ENCODE results near the gene CLCN7.
"Not testable (repeated sequence)": the region's sequence is repeated elsewhere in the genome, so short reads cannot be mapped to it uniquely, and the experiment has no call there.

CLCN7 gene

GRCh38 chr16:1487395-1488053 lies 12.7 kb upstream of the CLCN7 start:
- DNase-seq (ENCODE audit: low spot score), result no peak

DNA sequence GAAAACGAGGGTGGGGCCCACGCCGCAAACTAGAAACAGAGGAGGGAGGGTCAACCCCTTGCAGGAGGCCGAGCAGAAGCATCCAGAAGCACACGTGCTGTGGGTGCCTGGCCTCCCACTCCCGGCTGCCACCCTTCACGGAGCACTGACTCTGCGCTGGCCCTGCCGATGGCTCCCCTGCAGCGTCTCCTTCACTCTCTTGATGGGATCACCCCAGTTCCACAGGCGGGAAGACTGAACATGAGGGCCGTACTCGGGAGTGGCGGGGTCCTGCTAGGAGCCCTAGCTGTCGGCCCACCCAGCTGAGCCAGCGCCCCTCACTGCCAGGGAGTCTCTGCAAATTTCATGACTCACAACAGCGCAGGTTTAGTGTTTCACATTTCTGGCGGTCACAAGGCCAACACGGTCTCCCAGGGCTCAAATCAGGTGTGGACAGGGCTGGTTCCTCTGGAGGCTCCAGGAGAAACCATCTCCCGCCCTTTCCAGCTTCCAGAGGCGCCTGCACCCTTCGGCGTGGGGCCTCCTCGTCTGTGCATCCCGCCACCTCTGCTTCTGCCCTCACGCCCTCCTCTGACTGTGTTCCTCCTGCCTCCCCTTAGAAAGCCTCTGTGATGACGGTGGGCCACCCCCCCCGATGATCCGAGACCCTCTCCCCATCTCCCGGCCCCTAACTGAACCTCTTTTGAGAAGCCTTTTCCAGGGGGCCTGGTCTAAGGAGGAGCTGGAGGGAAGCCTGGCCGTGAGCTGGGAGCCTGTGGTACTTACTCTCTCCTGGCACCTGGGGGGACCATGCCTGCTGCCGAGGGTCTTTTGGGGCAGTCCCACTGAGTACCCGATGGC lies 11.9 kb upstream of the CLCN7 start:
- no peak for DNase-seq (ENCODE audit: low spot score)

DNA sequence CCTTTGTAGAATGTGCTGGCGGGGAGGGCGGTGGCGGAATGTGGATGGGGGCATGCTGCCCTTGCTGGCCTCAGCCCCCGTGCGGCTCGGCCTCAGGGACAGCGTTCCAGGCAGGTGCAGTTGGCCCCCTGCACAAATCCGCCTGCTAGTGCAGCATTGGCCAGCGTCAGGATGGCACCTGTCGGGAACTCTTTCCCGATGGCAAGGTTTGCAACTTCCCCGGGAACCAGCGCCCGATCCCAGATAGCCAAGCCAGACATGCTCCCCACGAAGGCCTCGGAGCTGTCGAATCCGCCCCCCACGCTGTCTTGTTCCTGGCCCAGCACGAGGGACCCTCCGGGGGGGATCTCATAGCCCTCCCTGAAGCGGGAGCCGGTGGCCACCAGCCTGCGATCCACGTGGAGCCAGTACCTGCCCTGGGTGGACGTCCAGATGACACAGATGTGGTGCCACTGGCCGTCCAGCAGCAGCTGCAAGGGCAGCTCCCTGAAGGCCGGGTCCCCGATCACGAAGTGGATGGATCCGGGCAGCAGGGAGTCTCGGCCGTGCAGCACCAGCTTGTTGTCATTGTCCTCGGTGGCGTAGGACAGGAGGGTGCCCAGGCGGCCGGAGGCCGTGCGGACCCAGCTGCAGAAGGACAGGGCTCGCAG lies 11.1 kb upstream of the CLCN7 start:
- no peak for DNase-seq (ENCODE audit: low spot score)

DNA sequence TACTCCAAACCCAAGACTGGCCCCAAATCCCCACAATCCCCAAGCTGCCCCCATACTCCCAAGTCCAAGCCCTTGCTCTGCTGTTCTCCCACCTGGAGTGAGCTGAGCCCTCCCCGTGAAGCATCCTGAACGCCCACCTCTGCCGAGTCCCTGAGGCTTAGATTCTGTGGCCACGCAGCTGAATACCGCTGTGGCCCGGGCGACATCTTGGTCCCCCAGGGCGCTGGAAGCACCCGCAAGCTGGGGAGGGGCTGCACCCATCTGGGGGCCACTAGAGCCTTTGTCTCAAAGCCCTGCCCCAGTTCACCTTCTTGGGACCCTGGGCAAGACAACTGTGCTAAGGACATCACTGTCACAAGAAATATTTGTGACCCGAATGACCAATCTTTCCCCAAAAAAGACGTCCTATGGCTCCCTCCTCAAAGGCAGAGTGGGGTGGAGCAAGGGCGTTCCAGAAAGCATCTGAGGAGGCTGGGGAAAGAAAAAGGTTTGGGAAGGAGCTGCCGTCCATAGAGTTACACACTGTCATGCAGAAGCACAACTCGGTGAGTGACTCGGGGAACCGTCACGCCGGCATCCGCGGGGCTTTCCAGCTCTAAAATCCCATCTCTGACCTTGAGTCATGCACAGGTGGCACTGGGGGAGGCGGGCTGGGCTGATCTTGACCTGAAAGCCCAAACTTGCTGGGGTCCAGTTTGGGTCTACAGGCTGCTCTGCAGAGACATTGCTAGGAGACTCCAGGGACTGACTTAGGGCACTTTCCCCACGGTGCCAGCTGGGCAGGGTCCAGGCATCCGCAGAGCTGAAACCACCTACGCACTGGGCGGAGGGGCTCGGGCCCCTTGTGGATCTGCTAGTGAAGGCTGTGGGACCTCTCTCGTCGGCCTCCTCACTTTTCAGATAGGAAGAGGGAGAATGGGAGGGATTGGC lies 7.3 kb upstream of the CLCN7 start:
- DNase-seq (ENCODE audit: low spot score), result no peak

DNA sequence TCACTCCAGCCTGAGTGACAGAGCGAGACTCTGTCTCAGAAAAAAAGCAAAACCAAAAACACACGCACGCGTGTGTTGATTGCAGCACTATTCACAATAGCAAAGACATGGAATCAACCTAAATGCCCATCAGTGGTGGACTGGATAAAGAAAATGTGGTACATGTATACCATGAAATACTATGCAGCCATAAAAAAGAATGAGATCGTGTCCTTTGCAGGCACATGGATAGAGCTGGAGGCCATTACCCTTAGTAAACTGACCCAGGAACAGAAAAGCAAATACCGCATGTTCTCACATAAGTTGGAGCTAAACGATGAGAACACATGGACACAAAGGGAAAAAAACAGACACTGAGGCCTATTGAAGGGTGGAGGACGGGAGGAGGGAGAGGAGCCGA lies 4.1 kb upstream of the CLCN7 start:
- DNase-seq (ENCODE audit: low spot score), result not testable (repeated sequence)

DNA sequence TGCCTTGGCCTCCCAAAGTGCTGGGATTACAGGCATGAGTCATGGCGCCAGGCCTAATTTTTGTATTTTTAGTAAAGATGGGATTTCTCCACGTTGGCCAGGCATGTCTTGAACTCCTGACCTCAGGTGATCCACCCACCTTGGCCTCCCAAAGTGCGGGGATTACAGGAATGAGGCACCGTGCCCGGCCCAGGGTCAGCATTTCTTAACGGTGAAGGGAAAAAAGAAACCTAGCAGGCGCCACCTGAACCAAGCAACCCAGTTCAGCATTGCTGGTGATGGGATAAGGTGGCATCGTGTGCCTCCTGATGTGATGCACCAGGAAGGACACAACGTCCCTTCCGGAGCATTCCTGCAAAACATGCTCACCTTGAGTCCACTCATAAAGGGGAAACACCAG lies 2.2 kb upstream of the CLCN7 start:
- no peak for DNase-seq (ENCODE audit: low spot score)

DNA sequence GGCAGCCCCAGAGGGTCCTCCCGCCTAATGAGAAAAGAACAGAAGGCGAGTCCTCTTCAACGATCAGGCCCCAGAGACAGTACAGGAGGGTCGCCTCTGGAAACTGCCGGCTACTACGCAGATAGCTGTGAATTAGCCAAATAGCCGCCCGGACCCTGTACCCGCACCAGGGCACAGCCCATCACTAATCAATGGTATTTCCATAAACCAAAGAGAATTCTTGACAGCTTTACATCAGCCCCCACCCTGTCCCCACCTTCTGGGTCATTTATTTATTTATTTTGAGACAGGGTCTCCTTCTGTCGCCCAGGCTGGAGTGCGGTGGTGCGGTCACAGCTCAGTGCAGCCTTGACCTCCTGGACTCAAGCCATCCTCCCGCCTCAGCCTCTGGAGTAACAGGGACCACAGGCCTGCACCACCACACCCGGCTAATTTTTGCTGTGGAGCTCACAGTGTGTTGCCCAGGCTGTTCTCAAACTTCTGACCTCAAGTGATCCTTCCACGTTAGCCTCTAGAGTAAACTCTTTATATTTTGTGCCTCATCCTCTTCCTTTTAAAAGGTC lies 805 bp upstream of the CLCN7 start:
- no peak for DNase-seq (ENCODE audit: low spot score)

GRCh38 chr16:1474082-1474795 lies 589 bp downstream of the CLCN7 start:
- no peak for DNase-seq (ENCODE audit: low spot score)

GRCh38 chr16:1472974-1473373 lies 1.9 kb downstream of the CLCN7 start:
- no peak for DNase-seq (ENCODE audit: low spot score)

- DNase-seq (ENCODE audit: low spot score), result no peak
Observed at GRCh38 chr16:1471569-1472194, 3.1 kb downstream of the CLCN7 start.

DNA sequence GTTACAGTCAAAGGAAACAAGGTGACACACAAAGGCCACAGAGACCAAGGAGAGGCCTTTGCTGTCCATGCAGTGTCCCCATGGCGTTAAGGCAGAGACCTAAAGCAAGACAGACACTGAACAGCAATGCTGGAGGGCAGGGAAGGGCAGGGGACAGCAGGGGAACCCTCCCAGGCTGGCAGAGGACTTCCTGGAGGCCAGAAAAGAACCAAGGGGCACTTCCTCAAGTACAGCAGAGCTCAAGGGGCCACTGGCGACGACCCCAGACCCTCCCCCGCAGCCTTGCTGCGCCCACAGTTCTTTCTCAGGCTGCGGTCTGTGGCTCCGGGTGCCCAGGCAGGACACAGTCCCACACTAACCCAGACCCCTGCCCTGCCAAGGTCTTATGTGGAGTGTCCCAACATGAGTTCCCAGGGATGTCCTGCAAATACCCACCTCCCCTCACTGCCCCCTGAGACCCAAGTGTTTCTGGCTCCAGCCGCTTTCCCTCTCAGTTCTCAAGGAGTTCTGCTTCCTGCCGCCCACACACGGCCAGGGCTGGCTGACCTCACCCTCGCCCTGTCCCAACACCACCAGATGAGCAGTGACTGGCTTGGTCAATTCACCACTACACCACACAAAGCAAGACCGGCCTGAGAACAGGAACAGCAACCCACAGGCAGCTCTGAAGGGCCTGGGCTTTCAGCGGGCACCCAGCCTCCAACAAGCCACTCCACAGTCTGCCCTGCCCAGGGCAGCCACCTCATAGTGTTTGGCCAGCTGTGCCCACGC lies 4.2 kb downstream of the CLCN7 start:
- no peak for DNase-seq (ENCODE audit: low spot score)

DNA sequence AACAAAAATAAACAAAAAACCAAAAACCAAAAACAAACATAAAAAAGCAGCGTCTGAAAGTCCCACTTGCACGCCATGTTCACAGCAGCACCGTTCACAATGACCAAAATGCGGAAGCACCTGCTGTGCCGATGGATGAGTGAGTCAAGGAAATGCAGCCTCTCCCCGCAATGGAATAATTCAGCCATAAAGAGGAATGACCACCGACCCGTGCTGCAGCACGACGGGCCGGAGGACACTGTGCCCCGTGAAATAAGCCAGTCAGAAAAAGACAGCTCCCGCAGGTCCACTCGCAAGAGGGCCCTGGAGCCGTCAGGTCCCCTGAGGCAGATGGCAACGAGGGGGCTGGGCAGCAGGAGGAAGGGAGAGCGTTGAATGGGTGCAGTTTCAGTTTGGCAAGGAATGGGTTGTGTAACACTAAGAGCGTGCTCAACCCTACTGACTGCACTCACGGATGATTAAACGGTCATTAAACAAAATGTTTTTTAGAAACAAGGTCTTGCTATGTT lies 5.1 kb downstream of the CLCN7 start:
- DNase-seq (ENCODE audit: low spot score), result no peak

DNA sequence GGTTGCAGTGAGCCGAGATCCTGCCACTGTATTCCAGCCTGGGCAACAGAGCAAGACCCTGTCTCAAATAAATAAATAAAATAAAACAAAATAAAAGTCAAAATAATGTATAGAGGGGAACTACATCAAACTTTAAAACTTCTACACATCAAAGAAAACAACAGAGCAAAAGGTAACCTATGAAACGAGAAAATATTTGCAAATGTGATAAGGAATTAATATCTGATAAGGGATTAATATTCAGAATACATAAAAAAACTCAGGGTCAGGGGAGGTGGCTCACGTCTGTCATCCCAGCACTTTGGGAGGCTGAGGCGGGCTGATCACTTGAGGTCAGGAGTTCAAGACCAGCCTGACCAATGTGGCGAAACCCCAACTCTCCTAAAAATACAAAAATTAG lies 5.7 kb downstream of the CLCN7 start:
- DNase-seq (ENCODE audit: low spot score), result not testable (repeated sequence)

DNA sequence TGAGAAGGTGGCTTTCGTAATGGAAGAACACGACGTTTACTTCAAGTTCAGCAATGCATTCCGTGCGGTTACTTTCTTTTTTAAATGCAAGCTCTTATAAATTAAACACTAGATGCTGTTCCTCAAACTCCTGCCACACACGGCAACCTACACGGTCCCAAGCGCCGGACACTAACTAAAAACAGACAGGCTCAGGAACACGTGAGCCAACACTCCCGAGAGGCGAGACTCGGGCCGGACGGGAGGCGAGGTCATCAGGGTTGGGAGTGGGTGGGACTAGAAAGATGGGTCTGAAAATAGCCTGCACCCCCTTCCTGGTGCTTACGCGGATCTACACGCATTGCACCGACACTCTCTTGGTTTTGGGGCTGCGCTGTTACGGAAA lies 6.4 kb downstream of the CLCN7 start:
- DNase-seq (ENCODE audit: low spot score), result no peak

- DNase-seq (ENCODE audit: low spot score), result no peak
Observed at GRCh38 chr16:1466968-1467521, 7.8 kb downstream of the CLCN7 start.

DNA sequence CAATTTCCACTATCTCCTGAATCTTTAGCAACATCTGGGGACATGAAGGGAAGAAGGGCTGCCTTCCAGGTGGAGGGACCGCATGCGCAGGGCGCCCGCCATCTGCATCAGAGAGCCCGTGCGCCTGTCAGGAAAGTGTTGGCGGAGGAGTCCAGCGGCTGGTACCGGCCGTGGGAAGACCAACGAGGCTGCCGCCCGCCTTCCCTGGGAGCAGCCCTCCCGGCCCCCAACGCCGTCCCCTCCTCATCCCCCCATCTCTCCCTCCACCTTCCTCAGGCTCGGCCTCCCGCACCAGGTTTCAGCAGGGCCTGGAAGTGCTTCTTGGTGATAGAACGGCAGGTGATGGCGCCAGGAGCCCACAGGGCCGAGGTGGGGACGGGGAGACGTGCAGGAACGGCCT lies 8.8 kb downstream of the CLCN7 start:
- DNase-seq (ENCODE audit: low spot score), result no peak

GRCh38 chr16:1465567-1465915 lies 9.3 kb downstream of the CLCN7 start:
- DNase-seq (ENCODE audit: low spot score), result no peak

GRCh38 chr16:1464894-1465566 lies 9.8 kb downstream of the CLCN7 start:
- no peak for DNase-seq (ENCODE audit: low spot score)

All from pons (tissue), 1 donor.